Activated CD8-positive, alpha-beta memory T cell treated with anti-CD3 and anti-CD28 coated beads, Interleukin-2, amount 10 ng/mL, durations not matched to agents 7 days and 5 days (primary cell): ENCODE results near the gene MON1B. TPM values are rescaled to one million over a fixed set of nuclear protein-coding genes. Genes with fewer than 3 reads are reported as not detected.
"Not testable (repeated sequence)": the region's sequence is repeated elsewhere in the genome, so short reads cannot be mapped to it uniquely, and the experiment has no call there.

ENCODE experiments used
- ATAC-seq: fragments of 150-1000 bp; cut with Tn5 transposase; one replicate; pipeline ENCODE4 v1.10.0; 2021; ENCODE audit warnings: moderate library complexity
- CTCF ChIA-PET: fragments of 350-600 bp; sonication (Branson Sonifier 250); formaldehyde crosslinking; loops from one replicate; lab custom pipeline; 2021; ENCODE audit warnings: antibody characterized with exemption; lab: Charles Lee
- DNase-seq: peaks from one replicate; pipeline ENCODE4 v3.0.0-alpha.2; 2020
- H3K27ac Mint-ChIP-seq: one replicate; pipeline ENCODE4 v1.8.0; 2021; ENCODE audit warnings: mild to moderate bottlenecking, mixed read lengths
- H3K27me3 Mint-ChIP-seq: one replicate; pipeline ENCODE4 v1.8.0; 2021; ENCODE audit warnings: mixed read lengths
- H3K36me3 Mint-ChIP-seq: one replicate; pipeline ENCODE4 v1.8.0; 2021; ENCODE audit warnings: mild to moderate bottlenecking, mixed read lengths
- H3K4me1 Mint-ChIP-seq: one replicate; pipeline ENCODE4 v1.8.0; 2021; ENCODE audit warnings: mixed read lengths
- H3K4me3 Mint-ChIP-seq: one replicate; pipeline ENCODE4 v1.8.0; 2021; ENCODE audit warnings: mild to moderate bottlenecking, moderate library complexity, mixed read lengths
- H3K9me3 Mint-ChIP-seq: one replicate; pipeline ENCODE4 v1.8.0; 2022; ENCODE audit warnings: low read depth, mixed read lengths
- total RNA-seq, 2 experiments: library from RNA; stranded (reverse); gene quantifications; one replicate each; pipeline ENCODE4 v1.2.3, GENCODE V29; 2021

Gene MON1B
- total RNA-seq, 2 experiments from 2014 or later = 79.2 to 89.4 TPM

GRCh38 chr16:77234611-77235010 lies 43.6 kb downstream of the MON1B start:
- H3K4me1 Mint-ChIP-seq = peaks cover 4% of the 10 kb centered on the region
- H3K4me3 Mint-ChIP-seq = no peak overlapping the region
- no peaks in the 10 kb centered on the region for H3K9me3 Mint-ChIP-seq
- no peak for ATAC-seq
- H3K36me3 Mint-ChIP-seq = no peaks in the 10 kb centered on the region
- no peak for DNase-seq
- H3K27ac Mint-ChIP-seq = no peak overlapping the region
- CTCF ChIA-PET = interaction anchor here (1.3 to 6.0 kb wide), 3 partner anchors 11 to 360 kb away, joined by 4 to 76 read pairs (median 6); no protein-coding TSS in a partner anchor
- H3K27me3 Mint-ChIP-seq = peaks cover 19% of the 10 kb centered on the region

- ATAC-seq = peak; percentile 99
- DNase-seq = peak; percentile 89
- Mint-ChIP-seq H3K9me3 (no peaks in the 10 kb centered on the region), H3K36me3 (no peaks in the 10 kb centered on the region), H3K4me1 (peaks cover 4% of the 10 kb centered on the region), H3K4me3 (no peak overlapping the region), H3K27me3 (peaks cover 19% of the 10 kb centered on the region), H3K27ac (no peak overlapping the region)
- CTCF ChIA-PET = interaction anchor here (0.6 to 6.0 kb wide), 6 partner anchors 11 to 368 kb away, joined by 3 to 76 read pairs (median 4); no protein-coding TSS in a partner anchor
Observed at GRCh38 chr16:77236063-77236511, 45.1 kb downstream of the MON1B start.

- H3K4me1 Mint-ChIP-seq = peaks cover 4% of the 10 kb centered on the region
- peaks cover 16% of the 10 kb centered on the region for H3K27me3 Mint-ChIP-seq
Observed at GRCh38 chr16:77238593-77238992, 47.6 kb downstream of the MON1B start.

GRCh38 chr16:77242471-77242870 lies 51.5 kb downstream of the MON1B start:
- H3K9me3 Mint-ChIP-seq, CTCF ChIA-PET, H3K27ac Mint-ChIP-seq, H3K36me3 Mint-ChIP-seq, H3K4me3 Mint-ChIP-seq, ATAC-seq, H3K27me3 Mint-ChIP-seq, H3K4me1 Mint-ChIP-seq, DNase-seq: not testable (repeated sequence)

More at GRCh38 chr16:77238593-77238992, 47.6 kb downstream of the MON1B start:
- Mint-ChIP-seq H3K4me3 (no peak overlapping the region), H3K36me3 (no peaks in the 10 kb centered on the region), H3K9me3 (no peaks in the 10 kb centered on the region), H3K27ac (no peak overlapping the region)
- no peak for DNase-seq
- CTCF ChIA-PET = interaction anchor here (0.8 to 1.7 kb wide), 2 partner anchors 343 to 346 kb away, joined by 3 read pairs; no protein-coding TSS in a partner anchor
- no peak for ATAC-seq

GRCh38 chr16:77246150-77246549 lies 55.2 kb downstream of the MON1B start:
- CTCF ChIA-PET = no interaction called here
- ATAC-seq (no peak), DNase-seq (no peak)
- H3K9me3 Mint-ChIP-seq = no peaks in the 10 kb centered on the region
- H3K36me3 Mint-ChIP-seq = no peaks in the 10 kb centered on the region
- no peak overlapping the region for H3K27ac Mint-ChIP-seq
- no peaks in the 10 kb centered on the region for H3K4me1 Mint-ChIP-seq
- H3K4me3 Mint-ChIP-seq = no peak overlapping the region
- no peaks in the 10 kb centered on the region for H3K27me3 Mint-ChIP-seq

GRCh38 chr16:77250400-77250799 lies 59.4 kb downstream of the MON1B start:
- Mint-ChIP-seq H3K27ac (no peak overlapping the region), H3K9me3 (no peaks in the 10 kb centered on the region), H3K4me3 (no peak overlapping the region), H3K4me1 (no peaks in the 10 kb centered on the region), H3K27me3 (no peaks in the 10 kb centered on the region), H3K36me3 (no peaks in the 10 kb centered on the region)
- ATAC-seq (no peak), DNase-seq (no peak)
- CTCF ChIA-PET = no interaction called here

Other genes starting within 250 kb of the MON1B start
- 1 to 10 TPM; 3.8 to 4.1 TPM for gene SYCE1L, start 8.2 kb downstream of the MON1B start, total RNA-seq
- not detected for gene ADAMTS18, start 243.8 kb downstream of the MON1B start, total RNA-seq